NT2/D1 (cell line): ENCODE data around the gene MRPL40.

Experiments used
- SUZ12 ChIP-seq: IDR thresholded peaks from 2 replicates; pipeline ENCODE4 v1.6.1; 2011; ENCODE audit not compliant: insufficient read length, insufficient read depth; ENCODE audit errors: extremely low read depth
- YY1 ChIP-seq: IDR thresholded peaks from 2 replicates; pipeline ENCODE4 v1.6.1; 2011; ENCODE audit not compliant: insufficient read length, insufficient read depth
- ZNF274 ChIP-seq: IDR thresholded peaks from 2 replicates; pipeline ENCODE4 v1.6.1; 2011; ENCODE audit warnings: mild to moderate bottlenecking, low read depth, low read length

- TF ChIP-seq SUZ12 (no peak), YY1 (no peak), ZNF274 (no peak)
Observed at GRCh38 chr22:19478901-19479354, 46.6 kb downstream of the MRPL40 start, which contains the start of gene UFD1.
